SU-DHL-6 (cell line): ENCODE results near the gene ARRDC1.

Source experiments
- H2AFZ ChIP-seq: fragments of 200-600 bp; sonication (generic); 2 replicates; pipeline ENCODE4 v1.6.1; 2014; ENCODE audit warnings: low read depth, mild to moderate bottlenecking, moderate library complexity, mixed read lengths, antibody characterized with exemption, low read length; ENCODE audit not compliant: severe bottlenecking
- H3F3A ChIP-seq: fragments of 200-600 bp; shearing (Covaris generic); 2 replicates; pipeline ENCODE4 v1.6.0; 2016; ENCODE audit warnings: antibody characterized with exemption, mild to moderate bottlenecking; ENCODE audit not compliant: insufficient read depth
- H3K27ac ChIP-seq: fragments of 200-600 bp; sonication (generic); 2 replicates; pipeline ENCODE4 v1.5.1; 2016; ENCODE audit warnings: low read depth, mild to moderate bottlenecking, low read length, moderate library complexity, mixed read lengths
- H3K27me3 ChIP-seq: fragments of 200-600 bp; sonication (generic), shearing (Covaris generic); 2 replicates; pipeline ENCODE4 v1.6.0; 2014; ENCODE audit warnings: mild to moderate bottlenecking, low read length
- H3K36me3 ChIP-seq: fragments of 200-600 bp; sonication (generic); 2 replicates; pipeline ENCODE4 v1.6.1; 2014; ENCODE audit warnings: mild to moderate bottlenecking, low read length, mixed read lengths
- H3K4me2 ChIP-seq: fragments of 300-600, 200-600 bp; shearing (Covaris generic), sonication (generic); 2 replicates; pipeline ENCODE4 v1.6.0; 2014; ENCODE audit warnings: low read length, low read depth, mild to moderate bottlenecking; ENCODE audit not compliant: poor library complexity, severe bottlenecking
- H3K4me3 ChIP-seq: fragments of 200-600 bp; sonication (generic); 2 replicates; pipeline ENCODE4 v1.5.1; 2014; ENCODE audit warnings: antibody characterized with exemption, low read length, mild to moderate bottlenecking, mixed read lengths; ENCODE audit not compliant: insufficient read depth, poor library complexity, severe bottlenecking
- H3K79me2 ChIP-seq: fragments of 200-600 bp; sonication (generic); 2 replicates; pipeline ENCODE4 v1.6.1; 2014; ENCODE audit warnings: mild to moderate bottlenecking, low read length, moderate library complexity; ENCODE audit not compliant: insufficient read depth
- H3K9ac ChIP-seq: fragments of 200-600 bp; sonication (generic); 2 replicates; pipeline ENCODE4 v1.7.0; 2014; ENCODE audit warnings: mild to moderate bottlenecking, low read length
- H3K9me2 ChIP-seq: fragments of 200-600 bp; sonication (generic); replicated peaks from 2 replicates; pipeline ENCODE4 v1.6.1; 2014; ENCODE audit warnings: low read length; ENCODE audit not compliant: insufficient read depth
- H3K9me3 ChIP-seq: fragments of 200-600 bp; sonication (generic); 2 replicates; pipeline ENCODE4 v1.6.1; 2014; ENCODE audit warnings: low read length, mixed read lengths; ENCODE audit not compliant: insufficient read depth
- H4K20me1 ChIP-seq: fragments of 200-600 bp; sonication (generic); 2 replicates; pipeline ENCODE4 v1.6.1; 2014; ENCODE audit warnings: low read depth, mild to moderate bottlenecking, antibody characterized with exemption, low read length, moderate library complexity, mixed read lengths
- EZH2phosphoT487 ChIP-seq: fragments of 200-600 bp; sonication (generic), shearing (Covaris generic); conservative IDR thresholded peaks from 2 replicates; pipeline ENCODE4 v1.6.1; 2018; ENCODE audit warnings: mild to moderate bottlenecking, antibody characterized with exemption, low read length, moderate library complexity, mixed read lengths
- TF ChIP-seq, protein P1 (sequence below): fragments of 200-600 bp; sonication (generic); IDR thresholded peaks from one replicate; pipeline ENCODE4 v1.5.1; 2017; ENCODE audit warnings: antibody characterized with exemption, mild to moderate bottlenecking, low read length, moderate library complexity; ENCODE audit not compliant: insufficient read depth, poor library complexity, severe bottlenecking

ARRDC1 gene

DNA sequence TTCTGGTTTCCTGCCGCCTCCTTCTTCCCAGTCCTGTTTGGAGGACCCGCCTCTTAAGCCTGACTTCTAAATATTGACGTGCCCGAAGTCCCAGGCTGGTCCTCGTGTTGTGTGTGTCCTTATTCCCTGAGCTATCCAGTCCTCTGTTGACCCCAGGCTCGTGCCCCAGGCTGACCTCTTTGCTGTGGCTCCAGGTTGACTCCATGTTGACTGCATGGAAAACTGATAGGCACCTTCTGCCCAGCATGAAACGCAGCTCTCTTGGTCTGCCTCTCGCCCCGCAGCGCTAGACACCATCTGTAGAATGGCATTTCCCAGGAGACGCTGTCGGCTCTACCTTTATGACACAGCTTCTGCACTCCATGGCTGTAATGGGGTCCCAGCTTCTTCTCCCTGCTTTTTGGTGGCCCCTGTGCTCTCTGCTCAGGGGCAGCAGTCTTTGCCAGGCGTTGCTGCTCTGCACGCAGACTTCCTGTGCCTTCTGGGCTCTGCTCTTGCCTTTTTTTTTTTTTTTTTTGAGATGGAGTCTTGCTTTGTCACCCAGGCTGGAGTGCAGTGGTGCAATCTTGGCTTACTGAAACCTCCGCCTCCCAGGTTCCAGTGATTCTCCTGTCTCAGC is 41.7 kb downstream of the ARRDC1 start:
- Histone ChIP-seq H4K20me1 (no peaks in the 10 kb centered on the region), H3K4me2 (no peak overlapping the region), H3F3A (no peaks in the 10 kb centered on the region), H3K79me2 (peaks cover 79% of the 10 kb centered on the region), H3K27ac (no peak overlapping the region), H3K9me2 (no peaks in the 10 kb centered on the region), H3K36me3 (no peaks in the 10 kb centered on the region), H3K9me3 (no peaks in the 10 kb centered on the region), H2AFZ (no peak overlapping the region), H3K9ac (no peak overlapping the region), H3K27me3 (no peaks in the 10 kb centered on the region), H3K4me3 (no peak overlapping the region)
- TF ChIP-seq, protein P1, sequence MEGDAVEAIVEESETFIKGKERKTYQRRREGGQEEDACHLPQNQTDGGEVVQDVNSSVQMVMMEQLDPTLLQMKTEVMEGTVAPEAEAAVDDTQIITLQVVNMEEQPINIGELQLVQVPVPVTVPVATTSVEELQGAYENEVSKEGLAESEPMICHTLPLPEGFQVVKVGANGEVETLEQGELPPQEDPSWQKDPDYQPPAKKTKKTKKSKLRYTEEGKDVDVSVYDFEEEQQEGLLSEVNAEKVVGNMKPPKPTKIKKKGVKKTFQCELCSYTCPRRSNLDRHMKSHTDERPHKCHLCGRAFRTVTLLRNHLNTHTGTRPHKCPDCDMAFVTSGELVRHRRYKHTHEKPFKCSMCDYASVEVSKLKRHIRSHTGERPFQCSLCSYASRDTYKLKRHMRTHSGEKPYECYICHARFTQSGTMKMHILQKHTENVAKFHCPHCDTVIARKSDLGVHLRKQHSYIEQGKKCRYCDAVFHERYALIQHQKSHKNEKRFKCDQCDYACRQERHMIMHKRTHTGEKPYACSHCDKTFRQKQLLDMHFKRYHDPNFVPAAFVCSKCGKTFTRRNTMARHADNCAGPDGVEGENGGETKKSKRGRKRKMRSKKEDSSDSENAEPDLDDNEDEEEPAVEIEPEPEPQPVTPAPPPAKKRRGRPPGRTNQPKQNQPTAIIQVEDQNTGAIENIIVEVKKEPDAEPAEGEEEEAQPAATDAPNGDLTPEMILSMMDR = no peak
- TF ChIP-seq EZH2phosphoT487 = no peak

GRCh38 chr9:137648396-137648795 is 42.9 kb downstream of the ARRDC1 start:
- Histone ChIP-seq H3K36me3 (no peaks in the 10 kb centered on the region), H3K4me2 (no peak overlapping the region), H4K20me1 (no peaks in the 10 kb centered on the region), H3K27ac (no peak overlapping the region), H3K4me3 (no peak overlapping the region), H3K9me2 (no peaks in the 10 kb centered on the region), H3K79me2 (peaks cover 74% of the 10 kb centered on the region), H2AFZ (no peak overlapping the region), H3K9ac (no peak overlapping the region), H3K27me3 (no peaks in the 10 kb centered on the region), H3K9me3 (no peaks in the 10 kb centered on the region), H3F3A (no peaks in the 10 kb centered on the region)
- TF ChIP-seq EZH2phosphoT487 = no peak
- TF ChIP-seq, protein P1 = no peak

DNA sequence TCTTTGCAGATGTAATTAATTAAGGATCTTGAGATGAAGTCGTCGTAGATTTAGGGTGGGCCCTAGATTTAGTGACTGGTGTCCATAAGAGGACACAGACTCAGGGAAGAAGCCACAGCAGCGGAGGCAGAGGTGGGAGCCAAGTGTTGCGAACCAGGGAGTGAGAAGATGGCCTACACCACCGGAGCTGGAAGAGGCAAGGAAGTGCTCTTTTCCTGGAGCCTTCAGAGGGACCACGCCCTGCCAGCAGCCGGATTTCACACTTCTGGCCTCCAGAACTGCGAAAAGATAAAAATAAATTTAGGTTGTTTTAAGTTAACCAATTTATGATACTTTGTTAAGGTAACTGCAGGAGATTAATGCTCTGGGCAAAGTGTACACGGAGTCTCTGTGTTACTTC is 44.1 kb downstream of the ARRDC1 start:
- Histone ChIP-seq H2AFZ (no peak overlapping the region), H3K79me2 (peaks cover 68% of the 10 kb centered on the region), H3K9ac (no peak overlapping the region), H3K4me3 (no peak overlapping the region), H3K9me3 (no peaks in the 10 kb centered on the region), H3K4me2 (no peak overlapping the region), H4K20me1 (no peaks in the 10 kb centered on the region), H3K27me3 (no peaks in the 10 kb centered on the region), H3K9me2 (no peaks in the 10 kb centered on the region), H3F3A (no peaks in the 10 kb centered on the region), H3K27ac (peak overlapping the region; percentile 45), H3K36me3 (no peaks in the 10 kb centered on the region)
- TF ChIP-seq, protein P1 = no peak
- TF ChIP-seq EZH2phosphoT487 = no peak
